Progenitor cell of endocrine pancreas (in vitro differentiated cells): ENCODE measurements around the gene ARHGAP25. TPM values are rescaled to one million over a fixed set of nuclear protein-coding genes. Genes with fewer than 3 reads are reported as not detected.

Source experiments
- DNase-seq: peaks from one replicate; pipeline ENCODE4 v3.0.0; 2021; ENCODE audit warnings: low spot score; ENCODE audit not compliant: unreplicated experiment
- H3K27ac Mint-ChIP-seq: 2 replicates; pipeline ENCODE4 v1.8.0; 2021; ENCODE audit warnings: mild to moderate bottlenecking, moderate library complexity, mixed read lengths
- H3K27me3 Mint-ChIP-seq: 2 replicates; pipeline ENCODE4 v1.8.0; 2021; ENCODE audit warnings: mixed read lengths
- H3K36me3 Mint-ChIP-seq: 2 replicates; pipeline ENCODE4 v1.8.0; 2022; ENCODE audit warnings: mixed read lengths; ENCODE audit not compliant: insufficient read depth
- H3K4me1 Mint-ChIP-seq: 2 replicates; pipeline ENCODE4 v1.8.0; 2021; ENCODE audit warnings: low read depth, mixed read lengths
- H3K4me3 Mint-ChIP-seq: 2 replicates; pipeline ENCODE4 v1.8.0; 2021; ENCODE audit warnings: low read depth, mild to moderate bottlenecking, moderate library complexity, mixed read lengths
- H3K9me3 Mint-ChIP-seq: 2 replicates; pipeline ENCODE4 v1.8.0; 2021; ENCODE audit warnings: low read depth, mixed read lengths
- CTCF ChIP-seq: fragments of 200-600 bp; sonication (generic); IDR thresholded peaks from one replicate; pipeline ENCODE4 v1.5.0; 2021; ENCODE audit warnings: antibody characterized with exemption, mild to moderate bottlenecking; ENCODE audit not compliant: unreplicated experiment
- total RNA-seq: library from RNA; stranded (reverse); gene quantifications from 2 replicates; pipeline ENCODE4 v1.2.1, GENCODE V29; 2021

Gene ARHGAP25
- total RNA-seq, 1 donor from 2014 or later: 1.3 TPM

GRCh38 chr2:68710756-68711155 lies 23.9 kb upstream of the ARHGAP25 start:
- Mint-ChIP-seq H3K36me3 (no peaks in the 10 kb centered on the region), H3K4me1 (no peaks in the 10 kb centered on the region), H3K27me3 (no peaks in the 10 kb centered on the region), H3K27ac (no peak overlapping the region), H3K4me3 (no peak overlapping the region), H3K9me3 (no peaks in the 10 kb centered on the region)
- DNase-seq: no peak
- TF ChIP-seq CTCF: no peak

- Mint-ChIP-seq H3K36me3 (no peaks in the 10 kb centered on the region), H3K27ac (no peak overlapping the region), H3K4me3 (no peak overlapping the region), H3K9me3 (no peaks in the 10 kb centered on the region), H3K27me3 (no peaks in the 10 kb centered on the region), H3K4me1 (no peaks in the 10 kb centered on the region)
- no peak for TF ChIP-seq CTCF
- no peak for DNase-seq
These were observed 19.7 kb upstream of the ARHGAP25 start for GRCh38 chr2:68714866-68715265.

- peak; percentile 46 for DNase-seq
- TF ChIP-seq CTCF: peak; percentile 74
- Mint-ChIP-seq H3K4me1 (no peaks in the 10 kb centered on the region), H3K4me3 (no peak overlapping the region), H3K27me3 (no peaks in the 10 kb centered on the region), H3K9me3 (no peaks in the 10 kb centered on the region), H3K36me3 (no peaks in the 10 kb centered on the region), H3K27ac (no peak overlapping the region)
These were observed 19.1 kb upstream of the ARHGAP25 start for GRCh38 chr2:68715353-68716041.

GRCh38 chr2:68716604-68717304 lies 17.9 kb upstream of the ARHGAP25 start:
- no peaks in the 10 kb centered on the region for H3K9me3 Mint-ChIP-seq
- no peak for DNase-seq
- no peaks in the 10 kb centered on the region for H3K27me3 Mint-ChIP-seq
- H3K4me1 Mint-ChIP-seq: no peaks in the 10 kb centered on the region
- H3K27ac Mint-ChIP-seq: no peak overlapping the region
- no peak overlapping the region for H3K4me3 Mint-ChIP-seq
- no peak for TF ChIP-seq CTCF
- H3K36me3 Mint-ChIP-seq: no peaks in the 10 kb centered on the region

GRCh38 chr2:68717305-68717661 lies 17.3 kb upstream of the ARHGAP25 start:
- TF ChIP-seq CTCF: no peak
- no peak overlapping the region for H3K27ac Mint-ChIP-seq
- no peak for DNase-seq
- H3K4me1 Mint-ChIP-seq: no peaks in the 10 kb centered on the region
- no peak overlapping the region for H3K4me3 Mint-ChIP-seq
- no peaks in the 10 kb centered on the region for H3K27me3 Mint-ChIP-seq
- H3K36me3 Mint-ChIP-seq: no peaks in the 10 kb centered on the region
- no peaks in the 10 kb centered on the region for H3K9me3 Mint-ChIP-seq
